Measurements from ENCODE around the gene ZPBP2. TPM values are rescaled to one million over a fixed set of nuclear protein-coding genes. Genes with fewer than 3 reads are reported as not detected.

Gene ZPBP2
- polyA plus RNA-seq, 4 donors: not detected

DNA sequence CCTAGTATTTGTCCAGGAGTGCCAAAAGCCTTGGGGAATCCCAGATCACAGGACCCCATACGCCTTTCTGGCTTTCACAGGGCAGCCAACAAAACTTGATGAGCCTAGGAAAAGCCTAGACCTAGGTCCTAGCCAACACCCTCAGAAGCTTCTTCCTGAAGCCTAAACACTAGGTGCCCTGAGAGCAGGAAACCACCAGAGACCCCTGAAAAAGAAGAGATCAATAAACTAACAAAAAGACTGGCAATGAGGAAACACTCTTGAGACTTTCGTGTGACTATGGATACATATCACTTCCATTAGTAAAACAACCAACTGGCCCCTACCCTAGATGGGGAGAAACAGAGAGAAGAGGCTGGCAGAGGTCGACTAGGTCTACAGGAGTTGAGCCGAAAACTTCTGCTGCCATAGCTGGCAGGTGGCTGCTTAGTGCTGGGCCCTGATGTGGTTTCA is 58.2 kb downstream of the ZPBP2 start:
- H3K4me3 ChIP-seq (ENCODE audit: low read depth in 1 of 3, low read length in 3 of 3): peak overlapping the region; percentile 87 to 93 (median 89)
- H3K27me3 ChIP-seq (ENCODE audit: control insufficient read depth in 3 of 3, insufficient read depth in 3 of 3, low read length in 3 of 3): no peaks in the 10 kb centered on the region
- FAIRE-seq (no peak), DNase-seq (no peak)
- peak overlapping the region; percentile 89 to 91 (median 89) for H3K27ac ChIP-seq (ENCODE audit: low read depth in 1 of 3, low read length in 2 of 3)
- peaks cover 4 to 45% (median 18%) of the 10 kb centered on the region in 3 donors for H3K36me3 ChIP-seq (ENCODE audit: control insufficient read depth in 3 of 3, insufficient read depth in 2 of 3, low read depth in 1 of 3, low read length in 3 of 3)
- H3K4me1 ChIP-seq (ENCODE audit: control insufficient read depth in 3 of 3, insufficient read depth in 2 of 3, low read depth in 1 of 3, low read length in 2 of 3): peaks cover 3 to 59% (median 9%) of the 10 kb centered on the region in 3 donors
- H3K9me3 ChIP-seq (ENCODE audit: control insufficient read depth in 2 of 2, insufficient read depth in 1 of 2, low read depth in 1 of 2, low read length in 1 of 2): no peaks in the 10 kb centered on the region
- 12 to 28% (median 13%) methylated on average over 4 of the region's 4 CpGs for WGBS, 3 donors

DNA sequence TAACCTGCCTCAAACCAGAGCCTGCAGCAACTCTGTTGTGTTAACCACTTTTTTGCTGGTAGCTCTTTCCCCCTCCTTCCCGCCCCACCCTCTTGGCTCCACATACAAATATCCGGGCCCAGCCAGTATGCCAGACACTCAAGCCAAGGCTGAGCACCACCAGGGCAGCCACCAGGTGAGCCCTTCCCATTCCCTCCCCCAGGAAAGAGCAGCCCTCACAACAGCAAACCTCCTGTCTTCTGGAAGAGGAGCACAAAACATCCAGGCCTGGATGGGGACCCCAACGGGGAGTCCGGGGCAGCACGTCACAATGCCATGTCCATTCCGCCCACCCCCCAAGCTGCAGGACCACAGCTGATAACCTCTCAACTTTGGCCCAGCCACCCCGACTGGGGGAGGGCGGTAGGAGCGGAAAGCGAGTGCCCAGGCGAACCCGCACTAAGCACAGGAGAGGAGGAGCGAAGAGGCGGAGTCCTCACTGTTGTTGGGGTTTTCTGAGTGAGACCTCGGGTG is 58.6 kb downstream of the ZPBP2 start:
- WGBS, 3 donors: 0 to 1% (median 1%) methylated on average over 12 to 15 of the region's 15 CpGs
- Histone ChIP-seq H3K27me3 (ENCODE audit: control insufficient read depth in 3 of 3, insufficient read depth in 3 of 3, low read length in 3 of 3) (no peaks in the 10 kb centered on the region), H3K27ac (ENCODE audit: low read depth in 1 of 3, low read length in 2 of 3) (peak overlapping the region; percentile 89 to 91 (median 89)), H3K36me3 (ENCODE audit: control insufficient read depth in 3 of 3, insufficient read depth in 2 of 3, low read depth in 1 of 3, low read length in 3 of 3) (peaks cover 4 to 40% (median 17%) of the 10 kb centered on the region in 3 donors), H3K4me1 (ENCODE audit: control insufficient read depth in 3 of 3, insufficient read depth in 2 of 3, low read depth in 1 of 3, low read length in 2 of 3) (peaks cover 3 to 55% (median 9%) of the 10 kb centered on the region in 3 donors), H3K4me3 (ENCODE audit: low read depth in 1 of 3, low read length in 3 of 3) (peak overlapping the region; percentile 87 to 93 (median 89)), H3K9me3 (ENCODE audit: control insufficient read depth in 2 of 2, insufficient read depth in 1 of 2, low read depth in 1 of 2, low read length in 1 of 2) (no peaks in the 10 kb centered on the region)
- FAIRE-seq (no peak), DNase-seq (peak; percentile 59 to 79)

Other genes starting within 250 kb of the ZPBP2 start
- gene PPP1R1B, start 241.2 kb upstream of the ZPBP2 start, polyA plus RNA-seq: 100 to 1,000 TPM in 1 of 4 donors, 10 to 100 TPM in 3; 37.5 to 266 (median 45.8) TPM
- gene STARD3, start 231.1 kb upstream of the ZPBP2 start, polyA plus RNA-seq: 10 to 100 TPM; 56.0 to 80.2 (median 67.6) TPM
- gene TCAP, start 202.9 kb upstream of the ZPBP2 start, polyA plus RNA-seq: 10 to 100 TPM in 1 of 4 donors, 1 to 10 TPM in 2, under 1 TPM in 1; 0.85 to 27.6 (median 3.8) TPM
- 1 to 10 TPM; 1.4 to 7.8 (median 4.9) TPM for gene PNMT, start 199.7 kb upstream of the ZPBP2 start, polyA plus RNA-seq
- gene PGAP3, start 180.1 kb upstream of the ZPBP2 start, polyA plus RNA-seq: 10 to 100 TPM; 20.6 to 41.1 (median 28.6) TPM
- gene ERBB2, start 168.1 kb upstream of the ZPBP2 start, polyA plus RNA-seq: 100 to 1,000 TPM in 1 of 4 donors, 10 to 100 TPM in 3; 43.0 to 208 (median 69.7) TPM
- gene MIEN1, start 137.7 kb upstream of the ZPBP2 start, polyA plus RNA-seq: 100 to 1,000 TPM in 2 of 4 donors, 10 to 100 TPM in 2; 51.5 to 155 (median 114) TPM
- gene GRB7, start 130.3 kb upstream of the ZPBP2 start, polyA plus RNA-seq: 10 to 100 TPM; 10.9 to 42.4 (median 13.0) TPM
- gene IKZF3, start 3.9 kb upstream of the ZPBP2 start, polyA plus RNA-seq: 1 to 10 TPM in 3 of 4 donors, under 1 TPM in 1; 0.67 to 1.6 (median 1.4) TPM
- 100 to 1,000 TPM in 3 of 4 donors, 10 to 100 TPM in 1; 31.9 to 255 (median 165) TPM for gene GSDMB, start 50.4 kb downstream of the ZPBP2 start, polyA plus RNA-seq
- gene ORMDL3, start 59.4 kb downstream of the ZPBP2 start, polyA plus RNA-seq: 10 to 100 TPM; 60.7 to 75.3 (median 72.0) TPM
- gene LRRC3C, start 59.5 kb downstream of the ZPBP2 start, polyA plus RNA-seq: under 1 TPM in 1 of 4 donors, not detected in 3; 0.10 TPM
- gene GSDMA, start 94.8 kb downstream of the ZPBP2 start, polyA plus RNA-seq: under 1 TPM in 3 of 4 donors, not detected in 1; 0.04 to 0.63 (median 0.54) TPM
- 10 to 100 TPM; 43.6 to 93.6 (median 62.3) TPM for gene PSMD3, start 112.6 kb downstream of the ZPBP2 start, polyA plus RNA-seq
- 1 to 10 TPM in 2 of 4 donors, not detected in 2; 2.0 to 2.8 TPM for gene CSF3, start 147.2 kb downstream of the ZPBP2 start, polyA plus RNA-seq
- gene MED24, start 186.2 kb downstream of the ZPBP2 start, polyA plus RNA-seq: 10 to 100 TPM; 43.0 to 72.0 (median 57.1) TPM
- gene THRA, start 194.8 kb downstream of the ZPBP2 start, polyA plus RNA-seq: 10 to 100 TPM; 22.4 to 67.5 (median 43.4) TPM
- 10 to 100 TPM in 2 of 4 donors, 1 to 10 TPM in 2; 2.7 to 25.1 (median 12.1) TPM for gene NR1D1, start 232.4 kb downstream of the ZPBP2 start, polyA plus RNA-seq

Measured in small intestine (tissue), 7 donors.